SK-N-SH (cell line): Measurements from ENCODE around the gene KCNE1. TPM values are rescaled to one million over a fixed set of nuclear protein-coding genes. Genes with fewer than 3 reads are reported as not detected.
"Not testable (repeated sequence)": the region's sequence is repeated elsewhere in the genome, so short reads cannot be mapped to it uniquely, and the experiment has no call there.

Source experiments
- CTCF ChIA-PET: fragments of 300-600, 350-600 bp; formaldehyde crosslinking; extraction: SDS; loops from one replicate; lab custom pipeline; 2021; lab: Yijun Ruan, JAX
- POLR2A ChIA-PET: fragments of 350-600 bp; sonication (Branson Sonifier 250); formaldehyde crosslinking; extraction: SDS; loops from one replicate; lab custom pipeline; 2020; ENCODE audit warnings: antibody characterized with exemption, inconsistent platforms; lab: Yijun Ruan, JAX
- DNase-seq: peaks from one replicate; pipeline ENCODE4 v3.0.0; 2012
- H2AFZ ChIP-seq: fragments of 200-600 bp; sonication (generic); 2 replicates; pipeline ENCODE4 v1.8.1; 2016; ENCODE audit warnings: antibody characterized with exemption, mild to moderate bottlenecking, low read depth
- H3F3A ChIP-seq: fragments of 200-600 bp; sonication (generic); replicated peaks from 2 replicates; pipeline ENCODE3; 2016; ENCODE audit warnings: antibody characterized with exemption, mild to moderate bottlenecking; ENCODE audit not compliant: insufficient read depth
- H3K27ac ChIP-seq, 2 experiments: fragments of 200-500 bp in 1 of 2; fragments of 200-600 bp in 1 of 2; sonication (Bioruptor generic) in 1 of 2; sonication (generic), shearing (Covaris generic) in 1 of 2; 2 replicates each; pipeline versions ENCODE4 v1.5.1 to v1.6.1; 2014 to 2016; ENCODE audit warnings: low read depth in 2 of 2, inconsistent platforms in 1 of 2, low read length in 1 of 2, mild to moderate bottlenecking in 1 of 2, mixed read lengths in 1 of 2
- H3K27me3 ChIP-seq: fragments of 200-600 bp; sonication (generic), shearing (Covaris generic); 2 replicates; pipeline ENCODE4 v1.6.1; 2016; ENCODE audit warnings: mixed run types; ENCODE audit not compliant: insufficient read depth
- H3K36me3 ChIP-seq, 2 experiments: fragments of 200-500 bp in 1 of 2; fragments of 200-600 bp in 1 of 2; sonication (Bioruptor generic) in 1 of 2; sonication (generic) in 1 of 2; replicated peaks in 1 of 2; 2 replicates each; pipeline versions ENCODE3 to v1.5.1; 2014 to 2016; ENCODE audit warnings: low read length in 1 of 2, mild to moderate bottlenecking in 1 of 2; ENCODE audit not compliant: insufficient read depth in 2 of 2, control insufficient read depth in 1 of 2
- H3K4me1 ChIP-seq, 2 experiments: fragments of 200-500 bp in 1 of 2; fragments of 200-600 bp in 1 of 2; sonication (Bioruptor generic) in 1 of 2; sonication (generic), shearing (Covaris generic) in 1 of 2; 2 replicates each; pipeline versions ENCODE4 v1.5.1 to v1.6.1; 2014 to 2016; ENCODE audit warnings: low read depth in 1 of 2, low read length in 1 of 2, mixed run types in 1 of 2; ENCODE audit not compliant: insufficient read depth in 2 of 2, control insufficient read depth in 1 of 2
- H3K4me2 ChIP-seq: fragments of 200-600 bp; sonication (generic), shearing (Covaris generic); 2 replicates; pipeline ENCODE4 v1.6.1; 2017; ENCODE audit warnings: mixed run types
- H3K4me3 ChIP-seq, 2 experiments: fragments of 200-500 bp in 1 of 2; fragments of 200-600 bp in 1 of 2; sonication (Bioruptor generic) in 1 of 2; sonication (generic), shearing (Covaris generic) in 1 of 2; 2 replicates each; pipeline versions ENCODE4 v1.5.1 to v1.8.1; 2014 to 2016; ENCODE audit warnings: low read depth in 2 of 2, inconsistent platforms in 1 of 2, low read length in 1 of 2, mild to moderate bottlenecking in 1 of 2, mixed read lengths in 1 of 2, moderate library complexity in 1 of 2
- H3K79me2 ChIP-seq: fragments of 200-600 bp; sonication (generic); 2 replicates; pipeline ENCODE4 v1.8.1; 2017; ENCODE audit warnings: mild to moderate bottlenecking; ENCODE audit not compliant: insufficient read depth
- H3K9ac ChIP-seq: fragments of 200-600 bp; sonication (generic); 2 replicates; pipeline ENCODE4 v1.6.1; 2017; ENCODE audit warnings: mixed run types
- H3K9me2 ChIP-seq: fragments of 200-600 bp; sonication (generic); 2 replicates; pipeline ENCODE4 v1.6.1; 2017; ENCODE audit warnings: mixed run types
- H3K9me3 ChIP-seq: fragments of 200-600 bp; sonication (generic); 2 replicates; pipeline ENCODE4 v1.6.1; 2017; ENCODE audit warnings: mixed run types, mild to moderate bottlenecking, moderate library complexity
- H4K20me1 ChIP-seq: fragments of 200-600 bp; sonication (generic); 2 replicates; pipeline ENCODE4 v1.6.1; 2017; ENCODE audit warnings: mild to moderate bottlenecking, mixed run types; ENCODE audit not compliant: insufficient read depth
- WGBS: methylation state at CpG from one replicate; pipeline ENCODE4 v1.1.6; 2017; ENCODE audit warnings: low lambda C conversion rate; 5-methylcytosine and 5-hydroxymethylcytosine counted together
- polyA plus RNA-seq, 3 experiments: library from polyadenylated mRNA; depleted of rRNA; stranded (reverse); fragments of >200 nt; gene quantifications; 2 replicates each; pipeline ENCODE4 v1.2.3, GENCODE V29; 2012

Gene KCNE1
- polyA plus RNA-seq, 1 of the 3 experiments (the other 2 are of a cell fraction): 0.16 TPM

DNA sequence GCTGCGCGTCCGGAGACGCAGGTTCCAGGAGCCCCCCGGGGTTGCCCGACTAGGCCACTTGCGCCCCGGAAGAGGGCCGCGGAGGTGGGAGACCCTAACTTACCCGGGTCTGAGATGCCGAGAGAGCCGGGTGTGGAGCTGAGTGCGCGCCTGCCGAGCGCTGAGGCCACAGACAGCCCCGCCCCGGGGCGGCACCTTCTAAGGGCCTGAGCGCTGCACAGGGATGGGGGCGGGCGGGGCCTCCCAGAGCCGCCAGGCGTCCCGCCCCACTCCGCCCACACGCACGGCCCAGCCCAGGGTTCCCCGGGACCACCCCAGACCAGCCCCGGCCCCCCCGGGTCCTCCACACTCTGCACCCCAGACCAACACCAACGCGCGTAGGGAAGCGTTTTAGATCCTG is 52.6 kb downstream of the KCNE1 start:
- H3K9me3 ChIP-seq, POLR2A ChIA-PET, H3K4me3 ChIP-seq, H3K79me2 ChIP-seq, H3F3A ChIP-seq, H3K36me3 ChIP-seq, H3K9me2 ChIP-seq, H3K4me1 ChIP-seq, DNase-seq, H3K27ac ChIP-seq, H3K27me3 ChIP-seq, H4K20me1 ChIP-seq, H3K9ac ChIP-seq, CTCF ChIA-PET, H3K4me2 ChIP-seq, H2AFZ ChIP-seq: not testable (repeated sequence)
- no CpG with 5 or more reads among the region's 36 CpGs for WGBS

DNA sequence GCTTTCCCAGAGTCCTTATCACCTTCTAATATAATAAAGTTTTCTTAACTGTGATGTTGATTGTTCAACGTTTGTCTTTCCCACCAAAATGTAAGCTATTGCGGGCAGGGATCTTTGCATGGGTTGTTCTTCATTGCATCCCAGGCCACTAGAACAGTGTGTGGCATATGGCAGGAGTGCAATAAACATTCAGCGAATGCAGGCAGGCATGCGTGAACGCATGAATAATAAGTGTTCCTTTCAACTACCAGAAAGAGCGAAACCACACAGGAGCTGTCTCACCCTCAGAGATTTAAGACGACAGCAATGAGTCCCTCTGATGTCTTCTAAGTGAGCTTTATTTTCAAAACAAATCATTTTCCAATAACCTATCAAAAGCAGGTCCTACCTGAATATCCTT is 53.7 kb downstream of the KCNE1 start:
- not testable (repeated sequence) for H3K9me3 ChIP-seq

DNA sequence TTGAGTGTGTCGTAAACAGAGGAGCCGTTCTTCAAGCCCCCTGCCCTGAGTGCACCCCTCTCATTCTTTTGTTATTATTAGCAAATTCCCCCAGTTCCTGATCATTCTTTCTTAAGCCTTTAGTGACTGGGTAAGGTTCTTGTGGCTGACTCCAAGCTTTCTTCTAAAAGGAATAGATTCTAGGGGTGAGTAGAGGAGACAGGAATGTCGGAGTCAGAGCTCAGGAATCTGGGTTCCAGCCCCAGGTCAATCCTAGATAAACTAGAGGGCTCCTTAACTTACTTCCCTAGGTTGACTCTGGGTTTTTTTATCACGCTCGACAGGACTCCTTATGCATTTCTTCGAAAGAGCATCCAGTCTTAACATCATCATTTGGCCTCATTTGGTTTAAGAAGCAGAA is 55.8 kb downstream of the KCNE1 start:
- H3K9me3 ChIP-seq, H4K20me1 ChIP-seq, H3K27ac ChIP-seq, H3K36me3 ChIP-seq, CTCF ChIA-PET, H3K4me1 ChIP-seq, H3K27me3 ChIP-seq, DNase-seq, H3K4me3 ChIP-seq, H3K79me2 ChIP-seq, H2AFZ ChIP-seq, H3K4me2 ChIP-seq, H3K9ac ChIP-seq, H3F3A ChIP-seq, POLR2A ChIA-PET, H3K9me2 ChIP-seq: not testable (repeated sequence)
- WGBS: no CpG with 5 or more reads among the region's 6 CpGs

More for the DNA sequence above, 53.7 kb downstream of the KCNE1 start:
- H3K4me2 ChIP-seq, H3K36me3 ChIP-seq, H3K79me2 ChIP-seq, CTCF ChIA-PET, DNase-seq, H4K20me1 ChIP-seq, H3K4me1 ChIP-seq, H2AFZ ChIP-seq, H3K4me3 ChIP-seq, POLR2A ChIA-PET, H3K27me3 ChIP-seq, H3K27ac ChIP-seq, H3K9ac ChIP-seq, H3F3A ChIP-seq, H3K9me2 ChIP-seq: not testable (repeated sequence)
- no CpG with 5 or more reads among the region's 7 CpGs for WGBS

DNA sequence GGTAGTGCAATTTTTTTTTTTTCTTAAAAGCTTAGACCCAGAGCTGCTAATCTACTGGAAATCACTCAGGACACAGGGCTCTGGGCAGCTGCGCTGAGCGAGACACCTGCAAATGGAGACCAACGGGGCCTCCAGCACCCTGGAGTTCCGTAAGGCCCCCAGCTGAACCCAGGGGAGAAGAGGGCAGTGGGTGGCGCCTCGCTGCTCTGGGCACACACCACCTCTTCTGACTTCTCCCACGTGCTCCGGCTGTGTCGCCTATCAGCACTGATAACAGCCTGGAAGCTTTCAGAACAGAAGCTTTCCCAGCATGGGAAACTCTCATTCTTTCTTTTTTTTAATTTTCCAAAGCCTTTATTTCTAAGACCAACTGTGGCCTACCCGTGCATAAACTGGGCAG is 56.4 kb downstream of the KCNE1 start:
- H3K4me1 ChIP-seq, H3K27me3 ChIP-seq, H3K36me3 ChIP-seq, H3K9me3 ChIP-seq, H3K4me2 ChIP-seq, CTCF ChIA-PET, H3K9me2 ChIP-seq, H2AFZ ChIP-seq, DNase-seq, H3F3A ChIP-seq, H3K27ac ChIP-seq, POLR2A ChIA-PET, H3K9ac ChIP-seq, H4K20me1 ChIP-seq, H3K79me2 ChIP-seq, H3K4me3 ChIP-seq: not testable (repeated sequence)
- no CpG with 5 or more reads among the region's 10 CpGs for WGBS

DNA sequence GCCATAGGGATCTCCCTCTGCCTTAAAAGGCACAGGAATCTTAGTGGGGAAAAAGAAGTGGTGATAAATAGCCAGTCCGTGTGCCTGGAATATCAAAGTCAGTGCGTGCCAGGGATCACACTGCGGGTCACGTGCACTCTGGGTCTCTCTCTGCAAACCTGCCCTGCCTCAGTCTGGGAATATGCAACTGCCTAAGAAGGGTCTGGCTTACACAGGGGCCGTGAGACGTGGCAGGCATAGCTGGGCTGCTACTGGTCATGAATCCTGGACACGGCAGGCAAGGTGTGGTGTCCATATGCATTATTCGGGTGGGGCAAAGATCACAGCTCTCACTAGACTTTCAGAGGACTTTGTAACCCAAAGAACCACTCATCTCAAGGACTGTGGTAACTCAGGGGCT is 65.0 kb downstream of the KCNE1 start:
- H3K27ac ChIP-seq, H3K79me2 ChIP-seq, POLR2A ChIA-PET, H3K4me3 ChIP-seq, H3K36me3 ChIP-seq, CTCF ChIA-PET, H3K9me2 ChIP-seq, H4K20me1 ChIP-seq, H3K27me3 ChIP-seq, DNase-seq, H3K9me3 ChIP-seq, H3K4me1 ChIP-seq, H3F3A ChIP-seq, H3K4me2 ChIP-seq, H3K9ac ChIP-seq, H2AFZ ChIP-seq: not testable (repeated sequence)
- no CpG with 5 or more reads among the region's 8 CpGs for WGBS

DNA sequence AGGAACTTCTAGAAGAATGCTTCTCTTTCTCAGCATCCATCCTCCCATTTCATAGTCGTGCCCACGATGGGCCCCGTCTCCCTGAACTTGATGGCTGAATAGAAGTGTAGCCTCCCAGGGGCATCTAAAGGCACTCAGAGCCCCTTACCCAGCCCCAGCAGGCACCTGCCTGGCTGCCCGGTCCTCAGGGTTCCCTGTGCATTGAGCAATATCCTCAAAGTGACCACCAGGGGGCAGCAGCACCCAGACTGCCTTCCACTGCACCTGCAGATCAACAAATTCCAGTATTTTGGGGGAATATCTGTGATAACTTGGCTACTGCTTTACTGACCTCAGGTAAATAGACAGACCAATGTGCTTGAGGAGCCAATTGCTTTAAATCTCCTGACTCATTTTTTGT is 68.5 kb downstream of the KCNE1 start:
- WGBS: no CpG with 5 or more reads among the region's 4 CpGs
- H2AFZ ChIP-seq, H3K79me2 ChIP-seq, DNase-seq, H3K9me3 ChIP-seq, H4K20me1 ChIP-seq, H3K36me3 ChIP-seq, H3F3A ChIP-seq, H3K27ac ChIP-seq, POLR2A ChIA-PET, H3K4me2 ChIP-seq, H3K27me3 ChIP-seq, H3K9ac ChIP-seq, H3K4me1 ChIP-seq, H3K4me3 ChIP-seq, H3K9me2 ChIP-seq, CTCF ChIA-PET: not testable (repeated sequence)

DNA sequence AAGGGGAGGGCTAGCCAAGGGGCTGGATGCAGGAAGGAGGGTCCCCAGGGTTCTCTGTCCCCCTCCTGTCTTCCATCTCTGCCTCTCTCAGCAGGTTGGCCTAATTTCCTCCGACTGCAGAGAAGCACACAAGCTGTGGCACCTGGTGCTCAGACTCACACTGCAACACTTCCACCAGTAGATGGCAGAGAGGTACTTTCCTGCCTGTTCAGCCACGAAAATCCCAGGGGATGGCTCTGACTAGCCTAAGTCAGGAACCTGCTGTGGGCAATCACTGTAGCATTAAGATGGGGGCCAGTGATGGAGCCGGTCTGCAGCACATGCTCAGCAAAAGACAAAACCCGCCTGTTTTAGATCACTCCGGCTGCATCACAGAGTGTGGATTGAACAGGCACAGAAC is 82.3 kb downstream of the KCNE1 start:
- DNase-seq, H3K4me1 ChIP-seq, H3K36me3 ChIP-seq, H3K4me2 ChIP-seq, H3K9me2 ChIP-seq, CTCF ChIA-PET, H4K20me1 ChIP-seq, H3K4me3 ChIP-seq, H3K27me3 ChIP-seq, H3K9me3 ChIP-seq, H3F3A ChIP-seq, H3K79me2 ChIP-seq, H3K9ac ChIP-seq, POLR2A ChIA-PET, H2AFZ ChIP-seq, H3K27ac ChIP-seq: not testable (repeated sequence)
- WGBS: no CpG with 5 or more reads among the region's 5 CpGs
